HCT116 (cell line): Measurements from ENCODE around the gene RBKS. TPM values are rescaled to one million over a fixed set of nuclear protein-coding genes. Genes with fewer than 3 reads are reported as not detected.

ENCODE experiments used
- ATAC-seq: fragments of 200-7000 bp; cut with Tn5 transposase; 2 replicates; pipeline ENCODE4 v1.9.1; 2020; ENCODE audit warnings: mild to moderate bottlenecking, moderate library complexity
- BruUV-seq: library from RNA; stranded (reverse); fragments of 400-500 nt; replicated peaks from 2 replicates; lab custom pipeline; 2021; lab: Mats Ljungman, UMichigan
- CTCF ChIA-PET: fragments of 300-600 bp; sonication (Branson Sonifier 250); formaldehyde crosslinking; loops from one replicate; lab custom pipeline; 2021; ENCODE audit warnings: antibody characterized with exemption; lab: Charles Lee
- POLR2A ChIA-PET: fragments of 300-600, 350-600 bp; sonication (Branson Sonifier 250); formaldehyde crosslinking; loops from one replicate; lab custom pipeline; 2021; ENCODE audit warnings: antibody characterized with exemption; lab: Charles Lee
- RAD21 ChIA-PET, 2 experiments: fragments of 300-600 bp; sonication (Branson Sonifier 250); formaldehyde crosslinking; loops; one replicate each; lab custom pipeline; 2023; ENCODE audit warnings: low total read pairs in 2 of 2; ENCODE audit not compliant: uncharacterized antibody in 2 of 2, unreplicated experiment in 2 of 2, low non-redundant PET in 1 of 2; lab: Charles Lee
- DNase-seq: peaks from one replicate; pipeline ENCODE4 v3.0.0-alpha.2; 2010; ENCODE audit warnings: low read depth, low spot score
- H2AFZ ChIP-seq: fragments of 200-600 bp; shearing (Covaris generic), sonication (generic); 2 replicates; pipeline ENCODE4 v1.6.1; 2017; ENCODE audit warnings: low read depth, mixed run types, mixed read lengths, antibody characterized with exemption, low read length; ENCODE audit not compliant: poor library complexity, severe bottlenecking
- H3K27ac ChIP-seq: 2 replicates; pipeline ENCODE4 v1.5.1; 2012; ENCODE audit warnings: low read depth, low read length
- H3K27me3 ChIP-seq: fragments of 200-600 bp; sonication (generic); 2 replicates; pipeline ENCODE4 v1.6.1; 2016; ENCODE audit warnings: mixed run types, low read length, mixed read lengths; ENCODE audit not compliant: insufficient read depth
- H3K36me3 ChIP-seq, 2 experiments: fragments of 200-500 bp in 1 of 2; fragments of 200-600 bp in 1 of 2; sonication (Bioruptor generic) in 1 of 2; sonication (generic) in 1 of 2; 2 replicates each; pipeline versions ENCODE4 v1.5.1 to v1.6.1; 2014 to 2016; ENCODE audit warnings: low read length in 2 of 2, inconsistent platforms in 1 of 2, mixed read lengths in 1 of 2, mixed run types in 1 of 2; ENCODE audit not compliant: insufficient read depth in 2 of 2, control insufficient read depth in 1 of 2
- H3K4me1 ChIP-seq, 2 experiments: fragments of 200-600 bp in 1 of 2; sonication (generic) in 1 of 2; 2 replicates each; pipeline versions ENCODE4 v1.5.1 to v1.6.1; 2012 to 2017; ENCODE audit warnings: low read length in 2 of 2, inconsistent platforms in 1 of 2, mild to moderate bottlenecking in 1 of 2, mixed read lengths in 1 of 2, mixed run types in 1 of 2, moderate library complexity in 1 of 2; ENCODE audit not compliant: insufficient read depth in 2 of 2, control insufficient read depth in 1 of 2
- H3K4me2 ChIP-seq: fragments of 200-600 bp; sonication (generic); 2 replicates; pipeline ENCODE4 v1.6.1; 2017; ENCODE audit warnings: mixed run types, low read length, mixed read lengths
- H3K4me3 ChIP-seq, 2 experiments: fragments of 200-600 bp in 1 of 2; sonication (generic) in 1 of 2; replicated peaks in 1 of 2; 2 replicates each; pipeline ENCODE4 v1.5.1; 2011 to 2016; ENCODE audit warnings: low read length in 2 of 2, control low read depth in 1 of 2, low read depth in 1 of 2, mild to moderate bottlenecking in 1 of 2, mixed read lengths in 1 of 2, mixed run types in 1 of 2
- H3K79me2 ChIP-seq: fragments of 200-600 bp; sonication (generic); 2 replicates; pipeline ENCODE4 v1.6.1; 2017; ENCODE audit warnings: mild to moderate bottlenecking, mixed run types, low read length, moderate library complexity, mixed read lengths; ENCODE audit not compliant: insufficient read depth
- H3K9ac ChIP-seq: fragments of 200-600 bp; sonication (generic); 2 replicates; pipeline ENCODE4 v1.6.1; 2016; ENCODE audit warnings: low read length, mixed read lengths
- H3K9me2 ChIP-seq: fragments of 200-600 bp; sonication (generic), shearing (Covaris generic); 2 replicates; pipeline ENCODE4 v1.6.1; 2017; ENCODE audit warnings: mixed run types, mild to moderate bottlenecking, moderate library complexity; ENCODE audit not compliant: insufficient read depth
- H3K9me3 ChIP-seq, 2 experiments: fragments of 200-500 bp in 1 of 2; fragments of 200-600 bp in 1 of 2; sonication (Bioruptor generic) in 1 of 2; sonication (generic) in 1 of 2; 2 replicates each; pipeline ENCODE4 v1.6.1; 2014 to 2017; ENCODE audit warnings: low read length in 2 of 2, mixed read lengths in 2 of 2, inconsistent platforms in 1 of 2, low read depth in 1 of 2, mild to moderate bottlenecking in 1 of 2, mixed run types in 1 of 2, moderate library complexity in 1 of 2; ENCODE audit not compliant: control insufficient read depth in 1 of 2, insufficient read depth in 1 of 2
- H4K20me1 ChIP-seq: fragments of 200-600 bp; sonication (generic), shearing (Covaris generic); 2 replicates; pipeline ENCODE4 v1.6.1; 2017; ENCODE audit warnings: mixed run types, mild to moderate bottlenecking, moderate library complexity; ENCODE audit not compliant: insufficient read depth
- CBX3 ChIP-seq: IDR thresholded peaks from 2 replicates; pipeline ENCODE4 v1.6.1; 2012; ENCODE audit warnings: low read depth
- CEBPB ChIP-seq: IDR thresholded peaks from 2 replicates; pipeline ENCODE4 v1.6.1; 2012; ENCODE audit warnings: low read depth
- EGR1 ChIP-seq: IDR thresholded peaks from 2 replicates; pipeline ENCODE4 v1.6.1; 2012; ENCODE audit warnings: low read depth
- FOSL1 ChIP-seq: IDR thresholded peaks from 2 replicates; pipeline ENCODE4 v1.6.1; 2012; ENCODE audit warnings: low read depth
- JUND ChIP-seq: IDR thresholded peaks from 2 replicates; pipeline ENCODE4 v1.6.1; 2012
- REST ChIP-seq: IDR thresholded peaks from 2 replicates; pipeline ENCODE4 v1.6.1; 2012; ENCODE audit warnings: low read depth
- SRF ChIP-seq: IDR thresholded peaks from 2 replicates; pipeline ENCODE4 v1.6.1; 2012; ENCODE audit warnings: low read depth
- YY1 ChIP-seq: IDR thresholded peaks from 2 replicates; pipeline ENCODE4 v1.6.1; 2011; ENCODE audit warnings: low read length, low read depth, moderate library complexity, mild to moderate bottlenecking; ENCODE audit not compliant: insufficient replicate concordance; ENCODE audit errors: extremely low read depth
- ZBTB33 ChIP-seq: IDR thresholded peaks from 2 replicates; pipeline ENCODE4 v1.6.1; 2011; ENCODE audit warnings: mild to moderate bottlenecking, low read length, moderate library complexity; ENCODE audit not compliant: insufficient replicate concordance; ENCODE audit errors: extremely low read depth
- intact Hi-C: fragments of 100-400 bp; cut with micrococcal nuclease; formaldehyde crosslinking; loops from 2 replicates; pipeline ENCODE4 v1.10.0; 2022
- total RNA-seq: library from RNA; stranded (reverse); gene quantifications from one replicate; pipeline ENCODE4 v1.2.1, GENCODE V29; 2021; ENCODE audit not compliant: unreplicated experiment
- TF ChIP-seq, protein P1 (sequence below): IDR thresholded peaks from 2 replicates; pipeline ENCODE4 v1.6.1; 2012
- TF ChIP-seq, protein P2 (sequence below): IDR thresholded peaks from 2 replicates; pipeline ENCODE4 v1.6.1; 2012

Gene RBKS
- total RNA-seq, 1 experiment from 2014 or later, result 2.4 TPM

DNA sequence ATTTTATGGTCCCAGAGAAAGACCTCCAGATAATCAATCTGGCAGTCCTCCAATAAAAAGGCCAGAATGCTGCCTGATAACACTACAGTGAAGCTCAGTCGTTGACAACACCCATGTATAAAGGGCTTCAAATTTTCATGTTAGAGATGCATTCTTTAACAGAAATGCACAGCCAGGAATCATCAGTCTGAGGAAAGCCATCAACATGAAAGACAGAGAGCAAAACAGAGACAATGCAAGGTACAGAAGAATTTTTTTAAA lies 14.1 kb upstream of the RBKS start (continued):
- no peak for TF ChIP-seq REST
- TF ChIP-seq, protein P1, sequence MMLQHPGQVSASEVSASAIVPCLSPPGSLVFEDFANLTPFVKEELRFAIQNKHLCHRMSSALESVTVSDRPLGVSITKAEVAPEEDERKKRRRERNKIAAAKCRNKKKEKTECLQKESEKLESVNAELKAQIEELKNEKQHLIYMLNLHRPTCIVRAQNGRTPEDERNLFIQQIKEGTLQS, result no peak
- TF ChIP-seq JUND, result no peak
- no peak for TF ChIP-seq YY1
- TF ChIP-seq ZBTB33, result no peak
- TF ChIP-seq, protein P2, sequence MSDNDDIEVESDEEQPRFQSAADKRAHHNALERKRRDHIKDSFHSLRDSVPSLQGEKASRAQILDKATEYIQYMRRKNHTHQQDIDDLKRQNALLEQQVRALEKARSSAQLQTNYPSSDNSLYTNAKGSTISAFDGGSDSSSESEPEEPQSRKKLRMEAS, result no peak

DNA sequence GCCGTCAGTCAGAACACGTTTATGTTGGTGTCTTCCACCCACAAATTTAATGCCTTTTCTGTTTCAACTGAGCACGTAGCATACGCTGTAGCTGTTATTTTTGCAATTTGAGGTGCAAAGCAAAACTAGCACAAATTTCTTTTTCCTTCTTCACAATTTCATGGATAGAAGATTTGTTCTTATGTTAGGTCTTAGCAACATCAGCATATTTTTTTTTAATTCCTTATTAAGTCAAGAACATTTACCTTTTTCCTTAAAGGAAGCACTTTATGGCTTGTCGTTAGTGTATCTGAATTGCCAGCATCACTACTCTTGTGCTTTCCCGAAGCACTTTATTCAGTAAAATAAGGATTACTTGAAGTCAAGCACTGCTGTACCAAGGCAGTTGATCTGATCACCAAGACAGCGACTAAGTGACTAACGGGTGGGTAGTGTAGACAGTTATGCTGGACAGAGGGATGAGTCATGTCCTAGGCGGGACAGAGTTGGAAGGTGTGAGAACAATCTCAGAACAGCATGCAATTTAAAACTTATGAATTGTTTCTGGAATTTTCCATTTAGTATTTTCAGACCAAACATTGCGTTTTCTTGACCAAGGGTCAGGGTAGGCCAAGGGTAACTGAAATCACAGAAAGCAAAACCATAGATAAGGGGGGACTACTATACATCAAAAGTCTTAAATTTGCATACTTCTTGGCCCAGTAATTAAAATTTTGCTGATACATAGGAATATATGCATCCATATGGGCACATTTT lies 13.6 kb upstream of the RBKS start:
- Histone ChIP-seq H4K20me1 (no peaks in the 10 kb centered on the region), H3K27me3 (no peaks in the 10 kb centered on the region), H3K9me3 (no peaks in the 10 kb centered on the region), H3K27ac (no peak overlapping the region), H3K36me3 (no peaks in the 10 kb centered on the region), H3K9me2 (no peaks in the 10 kb centered on the region), H3K79me2 (peaks cover 3% of the 10 kb centered on the region; the same call in 1 of the 2 replicates), H3K4me1 (peaks cover 4 to 11% of the 10 kb centered on the region in 2 experiments; a peak in 2 of 4 replicates), H3K9ac (no peak overlapping the region), H3K4me3 (no peak overlapping the region), H3K4me2 (peak overlapping the region; percentile 24; the same call in 1 of the 2 replicates), H2AFZ (no peak overlapping the region)
- DNase-seq, result peak; percentile 51
- ChIA-PET CTCF (no interaction called here), POLR2A (no interaction called here), RAD21 (no interaction called here)
- ATAC-seq, result peak; percentile 75
- intact Hi-C loops, result no loop called here
- BruUV-seq, result no TSS peak
- TF ChIP-seq CEBPB, result no peak
- TF ChIP-seq JUND, result peak; percentile 56
- TF ChIP-seq FOSL1, result peak; percentile 59
- no peak for TF ChIP-seq EGR1
- peak; percentile 44; the same call in 1 of the 2 replicates for TF ChIP-seq CBX3
- TF ChIP-seq SRF, result no peak
- TF ChIP-seq REST, result peak; percentile 23; the same call in 1 of the 2 replicates
